Keratinocyte (primary cell): ENCODE results near the gene SLC5A3. TPM values are rescaled to one million over a fixed set of nuclear protein-coding genes. Genes with fewer than 3 reads are reported as not detected.

Source experiments
- DNase-seq: peaks from one replicate; pipeline ENCODE4 v3.0.0-alpha.2; 2011; ENCODE audit warnings: low read depth, missing footprints, low spot score
- FAIRE-seq: peaks from 2 replicates; lab custom pipeline; 2011; peaks lifted over from hg19 to GRCh38; lab: Jason Lieb, UNC
- H2AFZ ChIP-seq: 2 replicates; pipeline ENCODE4 v1.6.0; 2012; ENCODE audit warnings: low read length, control low read depth, inconsistent platforms; ENCODE audit not compliant: control insufficient read depth
- H3K27ac ChIP-seq: 2 replicates; pipeline ENCODE4 v1.5.1; 2011; ENCODE audit warnings: low read length; ENCODE audit not compliant: control insufficient read depth, insufficient read depth
- H3K27me3 ChIP-seq: 3 replicates; pipeline ENCODE4 v1.6.0; 2011; ENCODE audit warnings: low read length; ENCODE audit not compliant: control insufficient read depth, insufficient read depth; ENCODE audit errors: extremely low read depth
- H3K36me3 ChIP-seq, 2 experiments: 2 replicates in 1 of 2; 3 replicates in 1 of 2; pipeline ENCODE4 v1.5.1; 2011; ENCODE audit warnings: low read length in 2 of 2, mild to moderate bottlenecking in 1 of 2; ENCODE audit not compliant: control insufficient read depth in 2 of 2, insufficient read depth in 2 of 2; ENCODE audit errors: extremely low read depth in 1 of 2
- H3K4me1 ChIP-seq: 3 replicates; pipeline ENCODE4 v1.5.1; 2011; ENCODE audit warnings: low read length; ENCODE audit not compliant: control insufficient read depth, insufficient read depth; ENCODE audit errors: extremely low read depth
- H3K4me2 ChIP-seq: 3 replicates; pipeline ENCODE4 v1.6.0; 2011; ENCODE audit warnings: low read depth, low read length; ENCODE audit not compliant: control insufficient read depth, insufficient read depth; ENCODE audit errors: extremely low read depth
- H3K4me3 ChIP-seq, 3 experiments: fragments of 200-600 bp in 1 of 3; sonication (generic) in 1 of 3; 2 replicates in 2 of 3; 3 replicates in 1 of 3; pipeline ENCODE4 v1.5.1; 2011 to 2016; ENCODE audit warnings: low read length in 3 of 3, mild to moderate bottlenecking in 3 of 3, control low read depth in 2 of 3, inconsistent platforms in 1 of 3, low read depth in 1 of 3, mixed read lengths in 1 of 3, mixed run types in 1 of 3, moderate library complexity in 1 of 3; ENCODE audit not compliant: control insufficient read depth in 2 of 3, insufficient read depth in 2 of 3; ENCODE audit errors: extremely low read depth in 1 of 3
- H3K79me2 ChIP-seq: 2 replicates; pipeline ENCODE4 v1.6.0; 2012; ENCODE audit warnings: low read length; ENCODE audit not compliant: control insufficient read depth, insufficient read depth
- H3K9ac ChIP-seq: 3 replicates; pipeline ENCODE4 v1.6.0; 2011; ENCODE audit warnings: low read length; ENCODE audit not compliant: control insufficient read depth, insufficient read depth; ENCODE audit errors: extremely low read depth
- H3K9me1 ChIP-seq: 3 replicates; pipeline ENCODE4 v1.6.0; 2011; ENCODE audit warnings: low read length; ENCODE audit not compliant: control insufficient read depth, insufficient read depth; ENCODE audit errors: extremely low read depth
- H3K9me3 ChIP-seq: 2 replicates; pipeline ENCODE4 v1.5.1; 2012; ENCODE audit warnings: low read depth, low read length; ENCODE audit not compliant: control insufficient read depth
- H4K20me1 ChIP-seq: 3 replicates; pipeline ENCODE4 v1.6.0; 2011; ENCODE audit warnings: low read length; ENCODE audit not compliant: control insufficient read depth, insufficient read depth; ENCODE audit errors: extremely low read depth
- EZH2 ChIP-seq: IDR thresholded peaks from one replicate; pipeline ENCODE4 v1.6.1; 2012; ENCODE audit warnings: inconsistent platforms, mild to moderate bottlenecking, low read length, moderate library complexity
- dilution Hi-C: fragments of 300-500 bp; cut with MboI; formaldehyde crosslinking; loops from one replicate; pipeline ENCODE4 v1.7.0; 2020; ENCODE audit warnings: low sequenced_read_pairs; ENCODE audit not compliant: extremely low pct_ligation_motif_present
- polyA plus RNA-seq, 5 experiments: library from polyadenylated mRNA; depleted of rRNA in 3 of 5; stranded (reverse) in 3 of 5; stranded (forward) in 1 of 5; unstranded in 1 of 5; fragments of >200 nt; gene quantifications; 1 replicate in 1 of 5; 2 replicates in 3 of 5; 3 replicates in 1 of 5; pipeline versions ENCODE4 v1.2.1 to v1.2.3, GENCODE V29; 2011 to 2012; ENCODE audit warnings: missing spikeins in 2 of 5, low read depth in 1 of 5, low replicate concordance in 1 of 5
- TF ChIP-seq, protein P1 (sequence below), 3 experiments: IDR thresholded peaks in 1 of 3; conservative IDR thresholded peaks in 1 of 3; optimal IDR thresholded peaks in 1 of 3; 2 replicates in 2 of 3; 3 replicates in 1 of 3; pipeline versions ENCODE3 to v1.5.1; 2011; ENCODE audit warnings: low read length in 3 of 3, mild to moderate bottlenecking in 3 of 3, moderate library complexity in 2 of 3, control low read depth in 1 of 3, inconsistent platforms in 1 of 3; ENCODE audit not compliant: insufficient read depth in 2 of 3; ENCODE audit errors: extremely low read depth in 1 of 3

Gene SLC5A3
- polyA plus RNA-seq, 1 donor (not counting 4 experiments of a cell fraction or from before 2014, with no cell fraction given), result 5.9 TPM

DNA sequence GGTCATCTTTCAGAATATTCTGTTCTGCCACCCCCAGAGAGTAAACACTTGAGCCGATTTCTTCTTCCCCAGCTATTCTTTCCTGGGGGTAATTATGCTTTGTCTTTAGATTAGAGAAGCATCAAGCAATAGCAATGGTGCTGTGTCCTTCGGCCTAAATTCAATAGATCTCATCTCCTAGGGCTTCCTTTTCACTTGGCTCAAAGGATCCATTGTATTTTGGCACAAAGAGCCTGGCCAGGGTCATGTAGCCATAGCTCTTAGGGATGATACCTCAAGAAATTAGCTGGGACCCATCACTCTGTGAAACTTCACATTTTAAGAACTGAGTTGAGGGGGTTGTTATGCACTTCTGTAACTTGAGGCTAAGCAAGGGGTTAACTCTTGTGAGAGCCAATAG, 27.0 kb downstream of the SLC5A3 start:
- Histone ChIP-seq H3K36me3 (peaks cover 5 to 7% of the 10 kb centered on the region in 2 experiments), H3K9me1 (no peaks in the 10 kb centered on the region), H2AFZ (no peak overlapping the region), H3K79me2 (peaks cover 8% of the 10 kb centered on the region), H3K27me3 (no peaks in the 10 kb centered on the region), H4K20me1 (no peaks in the 10 kb centered on the region), H3K4me2 (no peak overlapping the region), H3K4me3 (no peak overlapping the region), H3K9me3 (no peaks in the 10 kb centered on the region), H3K27ac (no peak overlapping the region), H3K4me1 (no peaks in the 10 kb centered on the region), H3K9ac (no peak overlapping the region)
- TF ChIP-seq, protein P1, sequence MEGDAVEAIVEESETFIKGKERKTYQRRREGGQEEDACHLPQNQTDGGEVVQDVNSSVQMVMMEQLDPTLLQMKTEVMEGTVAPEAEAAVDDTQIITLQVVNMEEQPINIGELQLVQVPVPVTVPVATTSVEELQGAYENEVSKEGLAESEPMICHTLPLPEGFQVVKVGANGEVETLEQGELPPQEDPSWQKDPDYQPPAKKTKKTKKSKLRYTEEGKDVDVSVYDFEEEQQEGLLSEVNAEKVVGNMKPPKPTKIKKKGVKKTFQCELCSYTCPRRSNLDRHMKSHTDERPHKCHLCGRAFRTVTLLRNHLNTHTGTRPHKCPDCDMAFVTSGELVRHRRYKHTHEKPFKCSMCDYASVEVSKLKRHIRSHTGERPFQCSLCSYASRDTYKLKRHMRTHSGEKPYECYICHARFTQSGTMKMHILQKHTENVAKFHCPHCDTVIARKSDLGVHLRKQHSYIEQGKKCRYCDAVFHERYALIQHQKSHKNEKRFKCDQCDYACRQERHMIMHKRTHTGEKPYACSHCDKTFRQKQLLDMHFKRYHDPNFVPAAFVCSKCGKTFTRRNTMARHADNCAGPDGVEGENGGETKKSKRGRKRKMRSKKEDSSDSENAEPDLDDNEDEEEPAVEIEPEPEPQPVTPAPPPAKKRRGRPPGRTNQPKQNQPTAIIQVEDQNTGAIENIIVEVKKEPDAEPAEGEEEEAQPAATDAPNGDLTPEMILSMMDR (optimal IDR thresholded peaks at IDR 0.05 in 1 of 3, IDR thresholded peaks at IDR 0.05 in 1 of 3, conservative IDR thresholded peaks at IDR 0.05 in 1 of 3; ENCODE audit: extremely low read depth in 1 of 3, insufficient read depth in 2 of 3, low read length in 3 of 3), result no peak
- TF ChIP-seq EZH2, result no peak
- FAIRE-seq (no peak), DNase-seq (no peak)
- dilution Hi-C loops, result no loop called here

DNA sequence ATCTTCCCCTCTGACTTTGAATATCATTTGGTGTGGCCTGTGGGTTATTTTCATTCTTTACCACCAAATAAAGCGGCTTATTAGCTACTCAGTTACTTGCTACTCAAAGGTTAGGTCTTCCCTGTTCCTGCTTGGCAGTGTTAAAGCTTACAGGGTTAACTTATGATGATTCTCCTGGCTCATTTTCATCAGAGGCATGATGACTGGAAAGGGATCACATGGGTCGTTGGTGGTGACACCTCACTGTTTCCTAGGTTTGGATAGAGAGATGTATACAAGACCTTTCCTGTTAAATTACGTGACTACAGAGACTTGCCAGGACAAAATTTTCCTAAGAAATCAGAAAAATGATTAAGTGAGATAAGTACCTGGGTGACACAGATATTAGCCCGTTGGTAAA, 27.4 kb downstream of the SLC5A3 start:
- H4K20me1 ChIP-seq, result no peaks in the 10 kb centered on the region
- TF ChIP-seq, protein P1 (optimal IDR thresholded peaks at IDR 0.05 in 1 of 3, IDR thresholded peaks at IDR 0.05 in 1 of 3, conservative IDR thresholded peaks at IDR 0.05 in 1 of 3; ENCODE audit: extremely low read depth in 1 of 3, insufficient read depth in 2 of 3, low read length in 3 of 3), result no peak
- TF ChIP-seq EZH2, result no peak
- H3K4me3 ChIP-seq, result no peak overlapping the region
- H3K9me1 ChIP-seq, result no peaks in the 10 kb centered on the region
- peaks cover under 1 to 4% of the 10 kb centered on the region in 2 experiments for H3K36me3 ChIP-seq
- H3K79me2 ChIP-seq, result peaks cover 8% of the 10 kb centered on the region
- H3K9ac ChIP-seq, result no peak overlapping the region
- H2AFZ ChIP-seq, result no peak overlapping the region
- no peaks in the 10 kb centered on the region for H3K4me1 ChIP-seq
- no peak overlapping the region for H3K27ac ChIP-seq
- dilution Hi-C loops, result no loop called here
- no peaks in the 10 kb centered on the region for H3K27me3 ChIP-seq
- H3K9me3 ChIP-seq, result no peaks in the 10 kb centered on the region
- no peak overlapping the region for H3K4me2 ChIP-seq
- FAIRE-seq (no peak), DNase-seq (no peak)
